Naive B cell (primary cell): ENCODE data around the gene DNAL1. TPM values are rescaled to one million over a fixed set of nuclear protein-coding genes. Genes with fewer than 3 reads are reported as not detected.
"Not testable (repeated sequence)": the region's sequence is repeated elsewhere in the genome, so short reads cannot be mapped to it uniquely, and the experiment has no call there.

Source experiments
- ATAC-seq, 2 donors: fragments of 150-1000 bp; cut with Tn5 transposase; 2 replicates each; pipeline ENCODE4 v1.10.0; 2021; ENCODE audit warnings: low read depth in 2 of 2, mild to moderate bottlenecking in 2 of 2, moderate library complexity in 2 of 2
- DNase-seq: peaks from one replicate; pipeline ENCODE4 v3.0.0; 2022
- H3K27ac Mint-ChIP-seq, 6 donors: one replicate each; pipeline ENCODE4 v1.8.0; 2020 to 2022; ENCODE audit warnings: mild to moderate bottlenecking in 6 of 6, mixed read lengths in 6 of 6, moderate library complexity in 5 of 6, inconsistent platforms in 2 of 6
- H3K27me3 Mint-ChIP-seq, 3 donors: one replicate each; pipeline ENCODE4 v1.8.0; 2021 to 2022; ENCODE audit warnings: mixed read lengths in 3 of 3, mild to moderate bottlenecking in 1 of 3
- H3K36me3 Mint-ChIP-seq, 2 donors: one replicate each; pipeline ENCODE4 v1.8.0; 2020 to 2022; ENCODE audit warnings: mixed read lengths in 2 of 2, inconsistent platforms in 1 of 2, mild to moderate bottlenecking in 1 of 2
- H3K4me1 Mint-ChIP-seq, 3 donors: one replicate each; pipeline ENCODE4 v1.8.0; 2020 to 2022; ENCODE audit warnings: mixed read lengths in 3 of 3, inconsistent platforms in 1 of 3, mild to moderate bottlenecking in 1 of 3, moderate library complexity in 1 of 3
- H3K4me3 Mint-ChIP-seq, 8 donors: one replicate each; pipeline ENCODE4 v1.8.0; 2020 to 2022; ENCODE audit warnings: mild to moderate bottlenecking in 8 of 8, mixed read lengths in 8 of 8, moderate library complexity in 8 of 8, inconsistent platforms in 2 of 8
- H3K9me3 Mint-ChIP-seq, 7 donors: one replicate each; pipeline ENCODE4 v1.8.0; 2020 to 2022; ENCODE audit warnings: mixed read lengths in 7 of 7, mild to moderate bottlenecking in 5 of 7, inconsistent platforms in 2 of 7, moderate library complexity in 1 of 7
- polyA plus RNA-seq, 6 donors: library from polyadenylated mRNA; unstranded; fragments of 300-500 nt; fragmentation: Illumina TruSeq; gene quantifications; one replicate each; pipeline ENCODE4 v1.2.3, GENCODE V29; 2021; ENCODE audit warnings: low read depth in 6 of 6

The DNAL1 gene
- polyA plus RNA-seq, 6 donors from 2014 or later: 2.3 to 7.1 (median 2.9) TPM

- Mint-ChIP-seq H3K4me1 (no peaks in the 10 kb centered on the region), H3K27ac (no peak overlapping the region), H3K36me3 (peaks cover 4 to 9% of the 10 kb centered on the region in 2 donors), H3K27me3 (no peaks in the 10 kb centered on the region), H3K4me3 (no peak overlapping the region), H3K9me3 (no peaks in the 10 kb centered on the region)
- DNase-seq (no peak), ATAC-seq (no peak)
Observed at GRCh38 chr14:73695082-73695481, 50.3 kb downstream of the DNAL1 start.

DNA sequence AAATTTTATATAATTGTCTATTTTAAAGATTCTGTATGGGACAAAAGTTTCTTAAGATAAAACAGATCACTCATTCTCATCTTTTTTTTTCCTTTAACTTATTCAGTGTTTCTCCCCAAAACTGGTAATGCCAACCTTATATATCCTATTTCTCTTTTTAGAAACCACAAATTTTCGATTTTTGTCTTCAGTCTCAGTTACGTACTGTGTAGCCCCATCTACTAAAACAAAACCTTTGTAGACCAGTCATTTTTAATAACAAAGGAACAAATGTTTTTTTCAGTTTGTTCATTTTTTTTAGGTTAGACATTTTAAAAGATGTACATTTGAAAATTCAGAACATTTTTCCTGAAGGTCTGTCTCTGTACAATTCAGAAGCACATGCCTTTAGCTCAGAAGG, 51.2 kb downstream of the DNAL1 start:
- H3K9me3 Mint-ChIP-seq: no peaks in the 10 kb centered on the region
- no peak for DNase-seq
- no peak for ATAC-seq
- H3K36me3 Mint-ChIP-seq: peaks cover 4 to 9% of the 10 kb centered on the region in 2 donors
- peak overlapping the region in 1 of 6 donors; percentile 69 for H3K27ac Mint-ChIP-seq
- no peaks in the 10 kb centered on the region for H3K4me1 Mint-ChIP-seq
- H3K4me3 Mint-ChIP-seq: no peak overlapping the region
- no peaks in the 10 kb centered on the region for H3K27me3 Mint-ChIP-seq

DNA sequence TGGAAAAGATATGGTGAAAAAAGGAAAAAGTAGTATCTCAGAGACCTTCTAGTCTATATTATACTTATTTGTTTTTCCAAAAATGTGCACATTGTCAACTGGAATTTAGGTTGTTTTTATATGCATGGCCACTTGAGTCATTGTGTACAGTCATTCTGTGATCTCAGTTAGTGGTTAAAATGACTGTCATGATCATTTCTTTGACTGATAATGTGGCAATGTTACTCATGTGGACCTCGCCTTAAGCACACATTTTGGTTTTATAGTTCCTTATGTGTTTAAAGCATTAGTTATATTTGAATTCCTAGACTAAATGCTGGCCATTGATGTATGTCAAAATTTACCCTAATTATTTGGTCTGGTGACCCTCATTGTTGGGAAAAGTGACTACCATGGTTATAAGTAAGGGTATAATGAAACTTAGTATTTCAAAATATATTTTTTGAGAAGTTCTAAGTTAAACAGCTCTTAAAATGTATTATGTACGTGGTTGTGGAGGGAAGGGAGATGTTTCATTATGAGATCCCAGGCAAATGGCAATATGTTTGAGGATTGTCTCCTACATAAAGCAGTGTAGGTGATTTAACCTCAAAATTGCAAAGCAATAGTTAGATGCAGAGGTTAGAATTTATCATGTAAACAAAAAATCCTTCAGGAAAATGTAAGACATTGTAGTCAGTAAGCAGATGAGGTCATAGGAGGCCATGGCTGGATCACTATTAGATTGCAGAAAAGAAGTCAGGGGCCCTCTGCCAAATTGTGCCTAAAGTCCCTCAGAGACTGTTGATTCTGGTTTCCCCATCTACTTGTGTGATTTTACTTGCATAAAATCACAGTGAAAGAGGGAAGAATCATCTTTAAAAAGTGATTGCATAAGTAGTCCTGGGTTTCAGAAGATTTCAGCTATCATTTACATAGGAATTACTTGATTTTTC, 51.9 kb downstream of the DNAL1 start:
- peak overlapping the region in 1 of 6 donors; percentile 16 for H3K27ac Mint-ChIP-seq
- peaks cover 4 to 9% of the 10 kb centered on the region in 2 donors for H3K36me3 Mint-ChIP-seq
- H3K27me3 Mint-ChIP-seq: no peaks in the 10 kb centered on the region
- H3K4me1 Mint-ChIP-seq: no peaks in the 10 kb centered on the region
- ATAC-seq (no peak), DNase-seq (no peak)
- H3K4me3 Mint-ChIP-seq: no peak overlapping the region
- H3K9me3 Mint-ChIP-seq: no peaks in the 10 kb centered on the region

DNA sequence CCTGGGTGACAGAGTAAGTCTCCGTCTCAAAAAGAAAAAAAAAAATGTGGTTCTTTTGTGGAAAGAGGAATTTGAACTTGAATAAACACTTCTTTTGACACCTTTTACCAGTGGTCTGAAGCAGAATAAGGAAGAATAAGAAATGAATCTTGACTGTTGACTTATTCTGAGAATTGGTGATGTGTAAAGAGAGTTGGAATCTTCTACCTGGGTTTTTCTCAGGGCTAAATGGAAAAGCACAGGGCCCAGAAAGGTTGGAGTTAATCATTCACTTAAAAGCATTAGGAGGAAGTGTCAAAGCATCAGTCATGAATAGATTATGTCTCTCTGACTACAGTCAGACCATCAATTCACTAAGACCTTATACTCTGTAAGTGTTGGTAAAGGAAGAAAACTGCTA, 55.5 kb downstream of the DNAL1 start:
- DNase-seq (no peak), ATAC-seq (no peak)
- Mint-ChIP-seq H3K27ac (peak overlapping the region in 2 of 6 donors; percentile 4 to 73), H3K9me3 (no peaks in the 10 kb centered on the region), H3K36me3 (no peaks in the 10 kb centered on the region), H3K27me3 (no peaks in the 10 kb centered on the region), H3K4me1 (no peaks in the 10 kb centered on the region), H3K4me3 (no peak overlapping the region)

GRCh38 chr14:73708076-73708475, 63.3 kb downstream of the DNAL1 start:
- not testable (repeated sequence) for DNase-seq, H3K4me3 Mint-ChIP-seq, H3K27ac Mint-ChIP-seq, H3K27me3 Mint-ChIP-seq, ATAC-seq, H3K36me3 Mint-ChIP-seq, H3K9me3 Mint-ChIP-seq
- H3K4me1 Mint-ChIP-seq: peaks cover 12 to 16% (median 13%) of the 10 kb centered on the region in 3 donors

GRCh38 chr14:73709904-73710469, 65.2 kb downstream of the DNAL1 start:
- Mint-ChIP-seq H3K4me1 (peaks cover 20 to 26% (median 21%) of the 10 kb centered on the region in 3 donors), H3K27me3 (no peaks in the 10 kb centered on the region), H3K4me3 (peak overlapping the region in 2 of 8 donors; percentile 10 to 77), H3K36me3 (no peaks in the 10 kb centered on the region), H3K27ac (peak overlapping the region in 3 of 6 donors; percentile 14 to 80 (median 57)), H3K9me3 (no peaks in the 10 kb centered on the region)
- no peak for DNase-seq
- ATAC-seq: no peak

GRCh38 chr14:73710737-73711136, 66.0 kb downstream of the DNAL1 start:
- H3K4me1 Mint-ChIP-seq: peaks cover 20 to 29% (median 21%) of the 10 kb centered on the region in 3 donors
- H3K27ac Mint-ChIP-seq: no peak overlapping the region
- peaks cover 1 to 3% of the 10 kb centered on the region in 2 donors for H3K36me3 Mint-ChIP-seq
- no peaks in the 10 kb centered on the region for H3K9me3 Mint-ChIP-seq
- H3K27me3 Mint-ChIP-seq: no peaks in the 10 kb centered on the region
- ATAC-seq: no peak
- no peak for DNase-seq
- H3K4me3 Mint-ChIP-seq: no peak overlapping the region

- Mint-ChIP-seq H3K27ac (peak overlapping the region in 5 of 6 donors; percentile 5 to 98 (median 94)), H3K9me3 (no peaks in the 10 kb centered on the region), H3K36me3 (peaks cover 4 to 6% of the 10 kb centered on the region in 2 donors), H3K4me1 (peaks cover 21 to 31% (median 22%) of the 10 kb centered on the region in 3 donors), H3K4me3 (peak overlapping the region; percentile 91 to 99 (median 97)), H3K27me3 (no peaks in the 10 kb centered on the region)
- ATAC-seq (no peak), DNase-seq (no peak)
Observed at GRCh38 chr14:73712071-73712506, 67.3 kb downstream of the DNAL1 start.

DNA sequence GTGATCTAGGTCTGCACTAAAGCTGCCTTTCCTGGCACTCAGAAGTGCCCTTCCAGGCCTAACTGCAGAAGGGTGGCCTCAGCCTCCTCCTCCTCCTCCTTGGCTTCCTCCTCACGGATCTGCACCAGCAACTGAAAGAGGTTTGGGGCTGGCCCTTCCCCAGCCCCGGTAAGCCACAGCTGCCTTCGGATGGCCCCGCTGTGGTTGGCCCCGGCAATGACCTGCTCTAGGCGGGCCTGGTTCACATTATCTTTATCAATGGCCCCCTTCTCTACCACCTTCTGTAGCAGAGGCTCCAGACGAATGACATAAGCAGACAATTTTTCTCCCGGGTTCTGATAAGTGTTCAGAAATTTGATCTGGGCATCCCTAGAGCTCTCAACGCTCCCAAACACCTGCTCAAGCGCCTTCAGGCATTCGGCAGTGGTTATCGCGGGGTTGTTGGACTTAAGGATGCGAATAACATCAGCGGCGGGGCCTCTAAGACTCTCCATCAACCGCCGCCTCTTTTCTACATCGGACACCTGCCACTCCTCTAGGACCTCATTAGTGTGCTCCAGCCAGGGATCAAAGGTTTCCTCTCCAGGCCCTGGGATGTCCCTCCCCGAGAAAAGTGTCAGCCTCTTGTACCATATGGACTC, 67.9 kb downstream of the DNAL1 start:
- DNase-seq (peak; percentile 16), ATAC-seq (no peak)
- H3K27me3 Mint-ChIP-seq: no peaks in the 10 kb centered on the region

GRCh38 chr14:73713206-73713802, 68.5 kb downstream of the DNAL1 start:
- Mint-ChIP-seq H3K9me3 (no peaks in the 10 kb centered on the region), H3K27me3 (no peaks in the 10 kb centered on the region), H3K36me3 (peaks cover 4 to 6% of the 10 kb centered on the region in 2 donors), H3K4me3 (peak overlapping the region; percentile 91 to 99 (median 97)), H3K27ac (peak overlapping the region; percentile 15 to 98 (median 92)), H3K4me1 (peaks cover 21 to 31% (median 22%) of the 10 kb centered on the region in 3 donors)
- ATAC-seq: no peak
- no peak for DNase-seq

More for the DNA sequence above, 67.9 kb downstream of the DNAL1 start:
- no peaks in the 10 kb centered on the region for H3K9me3 Mint-ChIP-seq
- H3K4me3 Mint-ChIP-seq: peak overlapping the region; percentile 91 to 99 (median 97)
- peaks cover 4 to 6% of the 10 kb centered on the region in 2 donors for H3K36me3 Mint-ChIP-seq
- H3K27ac Mint-ChIP-seq: peak overlapping the region; percentile 17 to 98 (median 91)
- peaks cover 21 to 31% (median 22%) of the 10 kb centered on the region in 3 donors for H3K4me1 Mint-ChIP-seq

- peak; percentile 80 to 83 for ATAC-seq
- Mint-ChIP-seq H3K4me1 (peaks cover 21 to 31% (median 22%) of the 10 kb centered on the region in 3 donors), H3K27ac (peak within 1 kb of the TSS; percentile 70 to 98 (median 94)), H3K27me3 (no peaks in the 10 kb centered on the region), H3K4me3 (peak within 1 kb of the TSS; percentile 91 to 99 (median 97)), H3K36me3 (peaks cover 4 to 6% of the 10 kb centered on the region in 2 donors), H3K9me3 (no peaks in the 10 kb centered on the region)
- DNase-seq: peak; percentile 88
Observed at GRCh38 chr14:73713803-73714655, 69.2 kb downstream of the DNAL1 start, which contains the start of gene PNMA1. Gene PNMA1, minus strand, starts transcription at chr14:73714384. Its CDS starts 745 bp downstream, at chr14:73713639.

- no peaks in the 10 kb centered on the region for H3K9me3 Mint-ChIP-seq
- DNase-seq: no peak
- peak in 1 of 2 donors; percentile 3 for ATAC-seq
- H3K4me1 Mint-ChIP-seq: peaks cover 21 to 31% (median 22%) of the 10 kb centered on the region in 3 donors
- peak overlapping the region; percentile 70 to 96 (median 91) for H3K27ac Mint-ChIP-seq
- no peaks in the 10 kb centered on the region for H3K27me3 Mint-ChIP-seq
- peak overlapping the region; percentile 23 to 97 (median 88) for H3K4me3 Mint-ChIP-seq
- peaks cover 4 to 6% of the 10 kb centered on the region in 2 donors for H3K36me3 Mint-ChIP-seq
Observed at GRCh38 chr14:73714656-73715081, 69.9 kb downstream of the DNAL1 start.
